HUES48 (cell line): ENCODE data around the gene CTNNA2.
A peak's percentile ranks its signal among the peaks of the same experiment; 100 is the strongest.

Experiments
- H3K27ac ChIP-seq: one replicate; pipeline ENCODE4 v1.7.0; 2013; ENCODE audit warnings: low read depth, low read length, inconsistent platforms
- H3K27me3 ChIP-seq: 2 replicates; pipeline ENCODE4 v1.6.1; 2013; ENCODE audit warnings: mild to moderate bottlenecking, low read length; ENCODE audit not compliant: control insufficient read depth, insufficient read depth
- H3K36me3 ChIP-seq: 2 replicates; pipeline ENCODE4 v1.6.1; 2013; ENCODE audit warnings: low read length; ENCODE audit not compliant: control insufficient read depth, insufficient read depth
- H3K4me1 ChIP-seq: 2 replicates; pipeline ENCODE4 v1.6.1; 2013; ENCODE audit warnings: mild to moderate bottlenecking, low read length; ENCODE audit not compliant: control insufficient read depth, insufficient read depth
- H3K4me3 ChIP-seq: 2 replicates; pipeline ENCODE4 v1.5.1; 2013; ENCODE audit warnings: mild to moderate bottlenecking, low read depth, low read length
- H3K9ac ChIP-seq: 2 replicates; pipeline ENCODE4 v1.6.1; 2013; ENCODE audit warnings: mild to moderate bottlenecking, low read depth, low read length, moderate library complexity
- H3K9me3 ChIP-seq: 2 replicates; pipeline ENCODE4 v1.6.1; 2013; ENCODE audit warnings: low read length; ENCODE audit not compliant: control insufficient read depth, insufficient read depth

CTNNA2 gene

GRCh38 chr2:80348078-80348477 lies 835.2 kb downstream of the CTNNA2 start:
- no peaks in the 10 kb centered on the region for H3K36me3 ChIP-seq
- peaks cover 27% of the 10 kb centered on the region for H3K4me1 ChIP-seq
- no peak overlapping the region for H3K4me3 ChIP-seq
- H3K27ac ChIP-seq, result no peak overlapping the region
- no peaks in the 10 kb centered on the region for H3K9me3 ChIP-seq
- no peaks in the 10 kb centered on the region for H3K27me3 ChIP-seq
- no peak overlapping the region for H3K9ac ChIP-seq

- Histone ChIP-seq H3K4me1 (peaks cover 27% of the 10 kb centered on the region), H3K27me3 (no peaks in the 10 kb centered on the region), H3K9ac (no peak overlapping the region), H3K27ac (peak overlapping the region; percentile 24), H3K9me3 (no peaks in the 10 kb centered on the region), H3K36me3 (no peaks in the 10 kb centered on the region), H3K4me3 (no peak overlapping the region)
Measured at GRCh38 chr2:80348953-80349352, 836.1 kb downstream of the CTNNA2 start.

DNA sequence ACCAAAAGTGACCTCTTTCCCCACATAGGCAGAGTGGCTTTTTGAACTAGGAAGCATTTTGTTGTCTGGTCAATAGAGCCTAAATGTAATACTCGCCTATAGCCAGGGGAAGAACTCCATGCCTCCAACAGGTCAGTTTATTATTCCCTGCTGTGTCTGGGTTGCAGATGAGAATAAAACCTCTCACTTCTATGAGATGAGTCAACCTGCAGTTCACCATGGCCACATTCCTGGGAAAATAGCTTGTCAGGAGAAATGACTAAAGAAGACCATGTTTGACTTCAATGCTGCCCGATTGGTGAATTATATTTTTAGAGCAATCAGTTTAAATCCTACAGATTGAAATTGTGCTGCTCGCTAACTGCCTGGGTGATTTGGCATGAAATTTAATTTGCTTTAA lies 838.4 kb downstream of the CTNNA2 start:
- Histone ChIP-seq H3K27me3 (no peaks in the 10 kb centered on the region), H3K4me3 (no peak overlapping the region), H3K27ac (no peak overlapping the region), H3K36me3 (no peaks in the 10 kb centered on the region), H3K4me1 (peaks cover 27% of the 10 kb centered on the region), H3K9me3 (no peaks in the 10 kb centered on the region), H3K9ac (no peak overlapping the region)

DNA sequence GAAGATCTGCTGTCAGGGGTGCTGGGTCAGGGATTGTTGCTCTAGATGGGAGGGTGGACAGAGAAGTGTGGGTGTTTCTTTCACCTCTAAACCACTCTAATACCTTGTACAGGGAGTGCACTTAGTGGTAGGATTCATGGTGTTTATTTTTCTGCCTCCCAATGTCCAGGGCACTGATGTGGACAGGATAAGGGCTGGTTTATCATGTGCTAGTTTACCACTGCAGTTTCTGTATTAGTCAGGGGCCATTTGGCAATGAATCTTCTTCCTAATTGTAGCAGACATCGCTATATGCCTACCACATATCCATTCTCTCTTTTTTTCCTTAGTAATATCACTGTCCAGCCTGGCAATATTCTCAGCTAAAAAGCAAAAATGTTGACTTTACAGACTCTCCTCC lies 842.0 kb downstream of the CTNNA2 start:
- Histone ChIP-seq H3K27ac (no peak overlapping the region), H3K4me3 (no peak overlapping the region), H3K4me1 (peaks cover 12% of the 10 kb centered on the region; the same call in 1 of the 2 replicates), H3K9me3 (no peaks in the 10 kb centered on the region), H3K9ac (no peak overlapping the region), H3K27me3 (no peaks in the 10 kb centered on the region), H3K36me3 (no peaks in the 10 kb centered on the region)

- Histone ChIP-seq H3K9ac (no peak overlapping the region), H3K27me3 (peaks cover 49% of the 10 kb centered on the region), H3K9me3 (no peaks in the 10 kb centered on the region), H3K27ac (no peak overlapping the region), H3K36me3 (no peaks in the 10 kb centered on the region), H3K4me3 (no peak overlapping the region), H3K4me1 (peaks cover 38% of the 10 kb centered on the region)
Measured at GRCh38 chr2:80361904-80362303, 849.1 kb downstream of the CTNNA2 start.

GRCh38 chr2:80363330-80363729 lies 850.5 kb downstream of the CTNNA2 start:
- Histone ChIP-seq H3K4me3 (no peak overlapping the region), H3K36me3 (no peaks in the 10 kb centered on the region), H3K9ac (no peak overlapping the region), H3K9me3 (no peaks in the 10 kb centered on the region), H3K27me3 (peaks cover 49% of the 10 kb centered on the region), H3K27ac (no peak overlapping the region), H3K4me1 (peaks cover 41% of the 10 kb centered on the region)

- Histone ChIP-seq H3K36me3 (no peaks in the 10 kb centered on the region), H3K27ac (peak overlapping the region; percentile 48), H3K4me3 (no peak overlapping the region), H3K9me3 (no peaks in the 10 kb centered on the region), H3K4me1 (peaks cover 41% of the 10 kb centered on the region), H3K9ac (no peak overlapping the region), H3K27me3 (peaks cover 49% of the 10 kb centered on the region)
Measured at GRCh38 chr2:80363791-80364349, 851.0 kb downstream of the CTNNA2 start.

GRCh38 chr2:80364524-80365212 lies 851.8 kb downstream of the CTNNA2 start:
- H3K4me1 ChIP-seq, result peaks cover 41% of the 10 kb centered on the region
- no peaks in the 10 kb centered on the region for H3K9me3 ChIP-seq
- H3K4me3 ChIP-seq, result peak overlapping the region; percentile 36; the same call in 1 of the 2 replicates
- peaks cover 49% of the 10 kb centered on the region for H3K27me3 ChIP-seq
- H3K27ac ChIP-seq, result peak overlapping the region; percentile 69
- H3K36me3 ChIP-seq, result no peaks in the 10 kb centered on the region
- no peak overlapping the region for H3K9ac ChIP-seq

DNA sequence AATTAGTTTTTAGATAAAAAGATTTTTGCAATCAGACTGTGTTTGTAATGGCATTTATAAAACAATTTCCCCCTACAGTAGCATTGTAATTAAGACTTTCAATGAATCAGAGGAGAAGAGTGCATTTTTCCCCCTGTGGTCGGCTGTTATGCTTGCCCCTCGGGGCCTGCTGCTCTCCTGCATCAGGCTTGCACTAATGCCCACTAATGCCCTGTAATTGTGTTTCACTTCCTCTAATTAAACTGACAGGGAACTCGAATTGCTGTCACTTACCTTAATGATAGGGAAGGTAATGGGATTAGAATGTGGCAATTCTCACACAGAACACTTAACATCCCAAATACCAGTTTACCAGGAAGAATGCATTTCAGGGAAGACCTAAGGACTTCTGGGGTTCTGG lies 852.9 kb downstream of the CTNNA2 start:
- Histone ChIP-seq H3K27me3 (peaks cover 44% of the 10 kb centered on the region), H3K36me3 (no peaks in the 10 kb centered on the region), H3K4me3 (no peak overlapping the region), H3K27ac (no peak overlapping the region), H3K9ac (no peak overlapping the region), H3K9me3 (no peaks in the 10 kb centered on the region), H3K4me1 (peaks cover 41% of the 10 kb centered on the region)

DNA sequence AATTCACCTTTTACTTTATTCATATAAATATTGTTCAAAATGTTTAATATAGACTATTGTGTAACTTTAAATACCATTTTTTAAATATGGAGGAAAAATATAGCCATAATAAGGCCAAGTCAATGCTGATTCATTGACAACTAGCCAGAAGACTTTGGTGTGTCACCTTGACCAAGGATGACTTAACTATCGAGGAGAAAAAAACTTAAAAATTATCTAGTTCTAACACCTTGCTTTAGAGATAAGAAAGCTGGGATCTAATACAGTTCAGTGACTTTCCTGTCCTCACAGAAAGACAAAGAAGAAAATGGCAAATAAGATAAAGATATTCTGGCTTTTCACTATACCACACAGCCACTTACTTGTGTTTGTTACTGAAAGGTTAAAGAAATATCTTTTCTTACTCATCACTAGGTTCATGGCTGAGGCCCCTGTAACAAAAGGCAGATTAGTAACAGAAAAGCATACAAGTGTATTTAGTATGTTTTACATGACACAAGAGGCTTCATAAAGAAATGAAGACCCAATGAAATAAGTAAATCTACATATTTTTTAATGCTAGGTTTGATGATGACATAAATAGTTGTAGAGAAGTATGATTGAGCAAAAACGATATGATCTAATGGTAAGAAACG lies 857.6 kb downstream of the CTNNA2 start:
- Histone ChIP-seq H3K4me3 (no peak overlapping the region), H3K27me3 (peaks cover 10% of the 10 kb centered on the region; the same call in 1 of the 2 replicates), H3K9ac (no peak overlapping the region), H3K36me3 (no peaks in the 10 kb centered on the region), H3K9me3 (no peaks in the 10 kb centered on the region), H3K27ac (no peak overlapping the region), H3K4me1 (peaks cover 17% of the 10 kb centered on the region)

DNA sequence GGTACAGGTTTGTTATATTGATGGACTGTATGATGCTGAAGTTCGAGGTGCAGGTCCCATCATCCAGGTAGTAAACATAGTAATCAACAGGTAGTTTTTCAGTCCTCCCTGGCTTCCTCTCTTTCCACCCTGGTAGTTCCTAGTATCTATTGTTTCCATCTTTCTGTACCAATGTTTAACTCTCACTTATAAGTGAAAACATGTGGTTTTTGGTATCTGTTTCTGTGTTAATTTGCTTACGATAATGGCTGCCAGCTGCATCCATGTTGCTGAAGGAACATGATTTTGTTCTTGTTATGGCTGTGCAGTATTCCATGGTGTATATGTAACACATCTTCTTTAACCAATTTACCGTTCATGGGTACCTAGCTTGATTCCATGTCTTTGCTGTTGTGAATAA lies 861.3 kb downstream of the CTNNA2 start:
- H3K4me1 ChIP-seq, result 0 out of 2 replicates have a peak, but pooled peaks cover 4% of the 10 kb centered on the region
- no peaks in the 10 kb centered on the region for H3K9me3 ChIP-seq
- H3K27ac ChIP-seq, result no peak overlapping the region
- H3K9ac ChIP-seq, result no peak overlapping the region
- H3K36me3 ChIP-seq, result no peaks in the 10 kb centered on the region
- H3K4me3 ChIP-seq, result no peak overlapping the region
- no peaks in the 10 kb centered on the region for H3K27me3 ChIP-seq
